Gastroesophageal sphincter (tissue), 4 donors: ENCODE data around the gene HDAC4. TPM values are rescaled to one million over a fixed set of nuclear protein-coding genes. Genes with fewer than 3 reads are reported as not detected.

Experiments
- ATAC-seq: fragments of 150-250 bp; one replicate; pipeline ENCODE4 v1.9.1; 2016; ENCODE audit warnings: mild to moderate bottlenecking, moderate library complexity
- H3K27ac ChIP-seq, 4 donors: fragments of 200-600 bp; sonication (generic) in 3 of 4; 1 replicate in 3 of 4; 2 replicates in 1 of 4; pipeline ENCODE4 v1.5.1; 2016 to 2019
- H3K27me3 ChIP-seq: fragments of 200-600 bp; sonication (generic); one replicate; pipeline ENCODE4 v1.5.1; 2019
- H3K36me3 ChIP-seq, 2 donors: fragments of 200-600 bp; sonication (generic); one replicate each; pipeline ENCODE4 v1.5.1; 2019; ENCODE audit warnings: control low read depth in 1 of 2
- H3K4me1 ChIP-seq, 3 donors: fragments of 200-600 bp; sonication (generic); 1 replicate in 2 of 3; 2 replicates in 1 of 3; pipeline ENCODE4 v1.5.1; 2016 to 2019; ENCODE audit warnings: control low read depth in 2 of 3
- H3K4me3 ChIP-seq, 2 donors: fragments of 200-600 bp; sonication (generic); one replicate each; pipeline ENCODE4 v1.5.1; 2019; ENCODE audit warnings: mild to moderate bottlenecking in 1 of 2, moderate library complexity in 1 of 2
- H3K9me3 ChIP-seq, 3 donors: fragments of 200-600 bp; sonication (generic); one replicate each; pipeline ENCODE4 v1.5.1; 2017 to 2019; ENCODE audit warnings: control low read depth in 2 of 3
- EP300 ChIP-seq: sonication (generic); formaldehyde crosslinking; IDR thresholded peaks from one replicate; pipeline ENCODE4 v1.6.1; 2017; ENCODE audit warnings: antibody characterized with exemption, mild to moderate bottlenecking
- POLR2A ChIP-seq, 2 donors: fragments of 450-650 bp; IDR thresholded peaks; one replicate each; pipeline ENCODE4 v1.6.1; 2017; ENCODE audit warnings: antibody characterized with exemption in 2 of 2, mild to moderate bottlenecking in 2 of 2, moderate library complexity in 1 of 2
- POLR2AphosphoS5 ChIP-seq: sonication (generic); formaldehyde crosslinking; IDR thresholded peaks from one replicate; pipeline ENCODE4 v1.6.1; 2017; ENCODE audit warnings: antibody characterized with exemption
- WGBS, 2 donors: methylation state at CpG; one replicate each; pipeline ENCODE4 v1.1.5; 2018; ENCODE audit warnings: low coverage in 1 of 2; 5-methylcytosine and 5-hydroxymethylcytosine counted together
- total RNA-seq, 4 donors: library from RNA; depleted of rRNA; stranded (reverse); fragments of >200 nt; gene quantifications; one replicate each; pipeline ENCODE4 v1.1.0, GENCODE V29; 2016
- TF ChIP-seq, protein P1 (sequence below), 4 experiments: fragments of 200-600 bp in 2 of 4; fragments of 450-650 bp in 2 of 4; sonication (generic) in 1 of 4; IDR thresholded peaks; one replicate each; pipeline ENCODE4 v1.5.1; 2017 to 2019; ENCODE audit warnings: antibody characterized with exemption in 4 of 4, mild to moderate bottlenecking in 2 of 4, moderate library complexity in 2 of 4

Gene HDAC4
- total RNA-seq, 4 donors from 2014 or later = 41.3 to 104 (median 85.8) TPM

GRCh38 chr2:239440511-239440959 lies 39.7 kb upstream of the HDAC4 start:
- ATAC-seq = no peak
- peak overlapping the region in 1 of 2 donors; percentile 5 for H3K4me3 ChIP-seq
- H3K36me3 ChIP-seq = no peaks in the 10 kb centered on the region
- no peak overlapping the region for H3K27ac ChIP-seq
- H3K9me3 ChIP-seq = no peaks in the 10 kb centered on the region
- TF ChIP-seq POLR2AphosphoS5 (no peak), POLR2A (IDR thresholded peaks at IDR 0.05) (no peak), EP300 (no peak)
- peaks cover 0 to 30% (median 4%) of the 10 kb centered on the region in 3 donors for H3K4me1 ChIP-seq
- 4 to 17% methylated on average over 3 to 4 of the region's 18 CpGs for WGBS, 2 donors
- H3K27me3 ChIP-seq = peaks cover 14% of the 10 kb centered on the region

DNA sequence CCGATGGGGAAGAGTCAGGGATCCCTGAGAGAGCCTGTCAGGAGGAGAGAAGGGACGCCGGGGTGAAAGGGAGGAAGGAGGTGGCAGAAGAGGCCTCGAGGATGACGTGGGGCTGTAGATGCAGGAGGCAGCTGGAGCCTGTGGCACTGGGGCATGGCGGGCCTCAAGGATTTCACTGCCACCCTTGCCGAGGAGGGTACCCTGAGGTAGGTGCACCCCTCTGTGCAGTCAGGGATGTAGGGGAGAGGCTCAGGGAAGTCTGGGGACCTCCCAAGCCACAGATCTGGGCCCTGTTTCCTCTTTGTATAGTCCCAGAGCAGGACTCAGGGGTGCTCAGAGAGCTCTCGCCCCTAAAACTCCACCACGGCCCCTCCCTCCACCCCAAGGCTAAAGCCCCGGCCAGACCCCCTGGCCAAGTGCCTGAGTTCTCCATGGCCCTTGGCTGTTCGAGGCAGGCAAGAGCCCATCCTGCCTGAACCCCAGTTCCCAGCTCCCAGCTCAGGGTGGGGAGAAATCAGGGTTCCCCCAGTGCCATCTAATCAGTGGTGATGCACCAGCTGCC lies 39.0 kb upstream of the HDAC4 start:
- no peak overlapping the region for H3K27ac ChIP-seq
- TF ChIP-seq, protein P1, sequence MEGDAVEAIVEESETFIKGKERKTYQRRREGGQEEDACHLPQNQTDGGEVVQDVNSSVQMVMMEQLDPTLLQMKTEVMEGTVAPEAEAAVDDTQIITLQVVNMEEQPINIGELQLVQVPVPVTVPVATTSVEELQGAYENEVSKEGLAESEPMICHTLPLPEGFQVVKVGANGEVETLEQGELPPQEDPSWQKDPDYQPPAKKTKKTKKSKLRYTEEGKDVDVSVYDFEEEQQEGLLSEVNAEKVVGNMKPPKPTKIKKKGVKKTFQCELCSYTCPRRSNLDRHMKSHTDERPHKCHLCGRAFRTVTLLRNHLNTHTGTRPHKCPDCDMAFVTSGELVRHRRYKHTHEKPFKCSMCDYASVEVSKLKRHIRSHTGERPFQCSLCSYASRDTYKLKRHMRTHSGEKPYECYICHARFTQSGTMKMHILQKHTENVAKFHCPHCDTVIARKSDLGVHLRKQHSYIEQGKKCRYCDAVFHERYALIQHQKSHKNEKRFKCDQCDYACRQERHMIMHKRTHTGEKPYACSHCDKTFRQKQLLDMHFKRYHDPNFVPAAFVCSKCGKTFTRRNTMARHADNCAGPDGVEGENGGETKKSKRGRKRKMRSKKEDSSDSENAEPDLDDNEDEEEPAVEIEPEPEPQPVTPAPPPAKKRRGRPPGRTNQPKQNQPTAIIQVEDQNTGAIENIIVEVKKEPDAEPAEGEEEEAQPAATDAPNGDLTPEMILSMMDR (IDR thresholded peaks at IDR 0.05) = no peak
- TF ChIP-seq POLR2A (IDR thresholded peaks at IDR 0.05) (no peak), EP300 (no peak), POLR2AphosphoS5 (no peak)

GRCh38 chr2:239438995-239439753 lies 38.4 kb upstream of the HDAC4 start:
- TF ChIP-seq, protein P1 (IDR thresholded peaks at IDR 0.05) = no peak
- no peak for TF ChIP-seq POLR2AphosphoS5
- no peak for TF ChIP-seq EP300
- no peak for TF ChIP-seq POLR2A (IDR thresholded peaks at IDR 0.05)
- no peaks in the 10 kb centered on the region for H3K9me3 ChIP-seq
- H3K4me1 ChIP-seq = peaks cover 0 to 16% (median 4%) of the 10 kb centered on the region in 3 donors
- H3K36me3 ChIP-seq = no peaks in the 10 kb centered on the region
- H3K27me3 ChIP-seq = peaks cover 14% of the 10 kb centered on the region
- WGBS, 2 donors = 90 to 92% methylated on average over 3 to 15 of the region's 21 CpGs
- H3K4me3 ChIP-seq = no peak overlapping the region
- no peak overlapping the region for H3K27ac ChIP-seq
- ATAC-seq = no peak

More for the DNA sequence above, 39.0 kb upstream of the HDAC4 start:
- Histone ChIP-seq H3K4me1 (peaks cover 0 to 23% (median 4%) of the 10 kb centered on the region in 3 donors), H3K9me3 (no peaks in the 10 kb centered on the region), H3K4me3 (no peak overlapping the region), H3K27me3 (peaks cover 14% of the 10 kb centered on the region), H3K36me3 (no peaks in the 10 kb centered on the region)
- no peak for ATAC-seq
- WGBS, 2 donors = 76 to 100% methylated on average over 1 to 5 of the region's 11 CpGs

DNA sequence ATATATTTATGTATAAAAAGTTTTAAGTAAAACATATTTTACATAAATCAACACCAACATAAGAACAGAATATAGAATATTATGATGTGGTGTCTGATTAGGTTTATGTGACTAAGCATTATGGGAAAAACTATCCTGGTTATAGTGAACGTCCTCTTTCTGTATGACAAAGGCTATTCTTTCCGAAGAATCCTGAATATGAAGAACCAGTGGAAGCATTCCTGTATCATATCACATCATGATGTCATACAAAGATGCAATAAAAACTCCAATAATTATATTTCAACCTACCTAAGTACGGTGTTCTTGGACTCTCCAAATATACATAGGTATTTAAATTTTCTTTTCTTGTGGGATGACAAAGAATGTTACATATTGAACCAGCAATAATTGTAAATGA lies 37.5 kb upstream of the HDAC4 start:
- Histone ChIP-seq H3K27ac (no peak overlapping the region), H3K4me3 (no peak overlapping the region), H3K36me3 (no peaks in the 10 kb centered on the region), H3K4me1 (peaks cover 0 to 16% (median 4%) of the 10 kb centered on the region in 3 donors), H3K9me3 (peaks cover 0 to 4% (median 0%) of the 10 kb centered on the region in 3 donors), H3K27me3 (peaks cover 14% of the 10 kb centered on the region)
- no peak for ATAC-seq
- TF ChIP-seq POLR2AphosphoS5 (no peak), EP300 (no peak), POLR2A (IDR thresholded peaks at IDR 0.05) (no peak)
- TF ChIP-seq, protein P1 (IDR thresholded peaks at IDR 0.05) = no peak
- WGBS, 2 donors = 84 to 87% methylated on average over 3 of the region's 3 CpGs

DNA sequence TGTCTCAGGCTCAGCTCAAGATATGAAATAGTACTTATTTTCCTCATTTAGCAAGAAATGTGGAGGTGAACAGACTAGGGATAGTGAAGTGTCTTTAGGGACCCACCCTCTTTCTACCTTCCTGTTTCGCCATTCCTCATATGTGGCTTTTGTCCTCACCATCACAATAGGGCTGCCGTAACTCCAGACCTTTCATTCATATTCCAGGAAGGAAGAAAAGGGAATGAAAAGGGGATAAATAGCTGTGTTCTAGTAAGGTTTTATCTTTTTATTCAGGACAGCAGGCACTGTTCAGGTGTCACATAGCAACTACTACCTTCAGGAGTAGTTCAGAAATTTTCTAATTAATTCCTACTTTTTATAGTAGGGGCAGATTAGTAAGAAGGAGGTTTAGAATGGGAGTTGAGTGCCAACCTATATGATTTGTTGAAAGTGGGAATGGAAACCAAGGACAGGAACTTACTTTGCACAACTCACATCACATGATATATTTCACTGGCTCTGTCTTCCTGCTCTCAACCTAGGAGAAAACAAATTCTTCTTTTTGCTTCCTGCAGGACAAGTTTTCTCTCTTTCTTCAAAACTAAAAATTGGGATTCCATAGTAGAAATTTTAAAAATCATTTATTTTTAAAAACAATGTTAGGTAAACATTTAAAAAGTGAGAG lies 36.0 kb upstream of the HDAC4 start:
- Histone ChIP-seq H3K27ac (no peak overlapping the region), H3K4me3 (no peak overlapping the region), H3K4me1 (peaks cover 0 to 16% (median 4%) of the 10 kb centered on the region in 3 donors), H3K9me3 (peaks cover 0 to 9% (median 0%) of the 10 kb centered on the region in 3 donors), H3K36me3 (no peaks in the 10 kb centered on the region), H3K27me3 (peaks cover 14% of the 10 kb centered on the region)
- no peak for TF ChIP-seq EP300
- TF ChIP-seq POLR2AphosphoS5 = no peak
- TF ChIP-seq, protein P1 (IDR thresholded peaks at IDR 0.05) = no peak
- no peak for TF ChIP-seq POLR2A (IDR thresholded peaks at IDR 0.05)
- WGBS, 2 donors = 86 to 100% methylated on average over 2 of the region's 2 CpGs
- ATAC-seq = no peak
